H9 (cell line): ENCODE results near the gene SH3BGR. TPM values are rescaled to one million over a fixed set of nuclear protein-coding genes. Genes with fewer than 3 reads are reported as not detected.

Experiments
- DNase-seq: peaks from one replicate; pipeline ENCODE4 v3.0.0-alpha.2; 2017
- H2AFZ ChIP-seq: one replicate; pipeline ENCODE4 v1.6.1; 2013; ENCODE audit warnings: mild to moderate bottlenecking, low read length, control low read depth, moderate library complexity
- H2AK5ac ChIP-seq: 2 replicates; pipeline ENCODE4 v1.6.1; 2013; ENCODE audit warnings: low read length, control low read depth, mixed read lengths; ENCODE audit not compliant: insufficient read length
- H2BK120ac ChIP-seq: one replicate; pipeline ENCODE4 v1.6.1; 2013; ENCODE audit warnings: low read depth, mild to moderate bottlenecking, low read length, control low read depth, inconsistent platforms; ENCODE audit not compliant: poor library complexity, severe bottlenecking
- H2BK12ac ChIP-seq: 2 replicates; pipeline ENCODE4 v1.6.1; 2013; ENCODE audit warnings: low read length, control low read depth, mixed read lengths, low read depth; ENCODE audit not compliant: insufficient read length
- H2BK15ac ChIP-seq: 2 replicates; pipeline ENCODE4 v1.6.1; 2013; ENCODE audit warnings: low read depth, low read length, control low read depth
- H2BK20ac ChIP-seq: one replicate; pipeline ENCODE4 v1.6.1; 2013; ENCODE audit warnings: low read depth, mild to moderate bottlenecking, low read length, control low read depth, inconsistent platforms; ENCODE audit not compliant: poor library complexity, severe bottlenecking
- H2BK5ac ChIP-seq: 2 replicates; pipeline ENCODE4 v1.6.1; 2013; ENCODE audit warnings: low read length, control low read depth, mixed read lengths; ENCODE audit not compliant: insufficient read length
- H3K14ac ChIP-seq: 2 replicates; pipeline ENCODE4 v1.6.1; 2013; ENCODE audit warnings: low read length, control low read depth; ENCODE audit not compliant: insufficient read depth
- H3K18ac ChIP-seq: 2 replicates; pipeline ENCODE4 v1.6.1; 2013; ENCODE audit warnings: low read depth, mild to moderate bottlenecking, mixed read lengths, low read length, control low read depth; ENCODE audit not compliant: insufficient read length
- H3K23ac ChIP-seq: 2 replicates; pipeline ENCODE4 v1.6.1; 2013; ENCODE audit warnings: low read length, control low read depth, mixed read lengths, low read depth; ENCODE audit not compliant: insufficient read length
- H3K23me2 ChIP-seq: 2 replicates; pipeline ENCODE4 v1.6.1; 2013; ENCODE audit warnings: low read depth, mild to moderate bottlenecking, mixed read lengths, low read length, control low read depth; ENCODE audit not compliant: insufficient read length, poor library complexity, severe bottlenecking
- H3K27ac ChIP-seq: 2 replicates; pipeline ENCODE4 v1.5.1; 2013; ENCODE audit warnings: low read length, control low read depth, mixed read lengths, low read depth; ENCODE audit not compliant: insufficient read length
- H3K27me3 ChIP-seq: 2 replicates; pipeline ENCODE4 v1.6.1; 2013; ENCODE audit warnings: low read length, control low read depth, inconsistent platforms; ENCODE audit not compliant: insufficient read depth
- H3K4ac ChIP-seq: 2 replicates; pipeline ENCODE4 v1.6.1; 2013; ENCODE audit warnings: low read depth, mild to moderate bottlenecking, control low read depth, inconsistent platforms, low read length, moderate library complexity
- H3K4me1 ChIP-seq: 2 replicates; pipeline ENCODE4 v1.6.1; 2013; ENCODE audit warnings: low read length, control low read depth, inconsistent platforms; ENCODE audit not compliant: insufficient read depth
- H3K4me2 ChIP-seq: 2 replicates; pipeline ENCODE4 v1.6.1; 2013; ENCODE audit warnings: low read length, control low read depth, mixed read lengths; ENCODE audit not compliant: insufficient read length, insufficient read depth
- H3K56ac ChIP-seq: 2 replicates; pipeline ENCODE4 v1.6.1; 2013; ENCODE audit warnings: low read depth, mild to moderate bottlenecking, mixed read lengths, low read length, control low read depth; ENCODE audit not compliant: insufficient read length
- H3K79me1 ChIP-seq: 2 replicates; pipeline ENCODE4 v1.6.1; 2013; ENCODE audit warnings: low read depth, mild to moderate bottlenecking, moderate library complexity, low read length, control low read depth, inconsistent platforms; ENCODE audit not compliant: insufficient read depth, poor library complexity, severe bottlenecking
- H3K79me2 ChIP-seq: 2 replicates; pipeline ENCODE4 v1.6.1; 2013; ENCODE audit warnings: low read length, control low read depth, inconsistent platforms; ENCODE audit not compliant: insufficient read depth
- H3K9ac ChIP-seq: 2 replicates; pipeline ENCODE4 v1.6.1; 2013; ENCODE audit warnings: low read length, control low read depth, mixed read lengths; ENCODE audit not compliant: insufficient read length; ENCODE audit errors: extremely low read depth
- H3K9me3 ChIP-seq: one replicate; pipeline ENCODE4 v1.6.1; 2013; ENCODE audit warnings: low read depth, low read length, inconsistent platforms; ENCODE audit not compliant: control insufficient read depth
- H3T11ph ChIP-seq: one replicate; pipeline ENCODE4 v1.6.1; 2013; ENCODE audit warnings: mild to moderate bottlenecking, low read length, control low read depth, inconsistent platforms
- H4K20me1 ChIP-seq: one replicate; pipeline ENCODE4 v1.6.1; 2013; ENCODE audit not compliant: control insufficient read depth, insufficient read length, insufficient read depth
- H4K5ac ChIP-seq: 2 replicates; pipeline ENCODE4 v1.6.1; 2013; ENCODE audit warnings: low read depth, mild to moderate bottlenecking, mixed read lengths, low read length, control low read depth; ENCODE audit not compliant: insufficient read length
- H4K8ac ChIP-seq: replicated peaks from 2 replicates; pipeline ENCODE4 v1.6.1; 2013; ENCODE audit warnings: low read length, control low read depth, mixed read lengths, low read depth; ENCODE audit not compliant: insufficient read length
- H4K91ac ChIP-seq: 2 replicates; pipeline ENCODE4 v1.6.1; 2013; ENCODE audit warnings: low read depth, mild to moderate bottlenecking, moderate library complexity, mixed read lengths, low read length, control low read depth; ENCODE audit not compliant: insufficient read length
- H3K27ac Mint-ChIP-seq, 3 experiments: 2 replicates in 2 of 3; 3 replicates in 1 of 3; pipeline ENCODE4 v1.8.0; 2020 to 2021; ENCODE audit warnings: mixed read lengths in 3 of 3, mild to moderate bottlenecking in 1 of 3, moderate library complexity in 1 of 3
- H3K27me3 Mint-ChIP-seq: 2 replicates; pipeline ENCODE4 v1.8.0; 2021; ENCODE audit warnings: low read depth, mild to moderate bottlenecking, moderate library complexity, mixed read lengths
- H3K36me3 Mint-ChIP-seq, 3 experiments: 2 replicates in 2 of 3; 3 replicates in 1 of 3; pipeline ENCODE4 v1.8.0; 2020 to 2021; ENCODE audit warnings: low read depth in 3 of 3, mixed read lengths in 3 of 3; ENCODE audit not compliant: insufficient read depth in 1 of 3
- H3K4me1 Mint-ChIP-seq, 2 experiments: 2 replicates each; pipeline ENCODE4 v1.8.0; 2020; ENCODE audit warnings: mixed read lengths in 2 of 2
- H3K4me3 Mint-ChIP-seq, 2 experiments: 2 replicates in 1 of 2; 3 replicates in 1 of 2; pipeline ENCODE4 v1.8.0; 2020 to 2021; ENCODE audit warnings: mild to moderate bottlenecking in 2 of 2, mixed read lengths in 2 of 2, moderate library complexity in 1 of 2
- H3K9me3 Mint-ChIP-seq, 2 experiments: 2 replicates in 1 of 2; 3 replicates in 1 of 2; pipeline ENCODE4 v1.8.0; 2020; ENCODE audit warnings: mild to moderate bottlenecking in 2 of 2, mixed read lengths in 2 of 2, moderate library complexity in 1 of 2
- CTCF ChIP-seq: fragments of 200-600 bp; sonication (generic); conservative IDR thresholded peaks from 3 replicates; pipeline ENCODE4 v1.8.0; 2021; ENCODE audit warnings: antibody characterized with exemption, mild to moderate bottlenecking
- WGBS: extraction: QIAGEN DNeasy Blood & Tissue Kit; methylation state at CpG from one replicate; pipeline ENCODE4 v1.1.7; 2013; ENCODE audit warnings: missing lambda C conversion rate, low lambda C conversion rate, mixed read lengths; ENCODE audit not compliant: insufficient read length; ENCODE audit errors: extremely low coverage; 5-methylcytosine and 5-hydroxymethylcytosine counted together
- total RNA-seq: library from RNA; stranded (reverse); gene quantifications from 2 replicates; pipeline ENCODE4 v1.2.1, GENCODE V29; 2021

The SH3BGR gene
- total RNA-seq, 1 experiment from 2014 or later: 2.9 TPM

- peaks cover 20 to 47% (median 32%) of the 10 kb centered on the region in 3 experiments for H3K36me3 Mint-ChIP-seq
- TF ChIP-seq CTCF: no peak
- Histone ChIP-seq H4K5ac (no peak overlapping the region), H3T11ph (no peak overlapping the region), H2AK5ac (no peak overlapping the region), H3K23ac (no peak overlapping the region), H3K56ac (no peak overlapping the region), H3K4ac (no peak overlapping the region), H3K18ac (no peak overlapping the region), H2AFZ (no peak overlapping the region), H2BK15ac (no peak overlapping the region), H3K27me3 (no peaks in the 10 kb centered on the region), H4K91ac (no peak overlapping the region), H3K4me2 (no peak overlapping the region), H2BK20ac (no peak overlapping the region), H2BK120ac (no peak overlapping the region), H2BK12ac (no peak overlapping the region), H3K79me1 (no peaks in the 10 kb centered on the region), H3K9ac (no peak overlapping the region), H3K23me2 (no peaks in the 10 kb centered on the region), H3K14ac (no peak overlapping the region), H3K9me3 (peaks cover 13% of the 10 kb centered on the region), H2BK5ac (no peak overlapping the region), H4K20me1 (no peaks in the 10 kb centered on the region), H3K79me2 (no peaks in the 10 kb centered on the region), H3K27ac (no peak overlapping the region), H4K8ac (no peak overlapping the region), H3K4me1 (no peaks in the 10 kb centered on the region; the same call in 1 of the 2 replicates)
- WGBS: no CpG with 5 or more reads among the region's 1 CpG
- no peak for DNase-seq
- H3K27ac Mint-ChIP-seq: no peak overlapping the region
- H3K27me3 Mint-ChIP-seq: 0 out of 2 replicates have a peak, but pooled peaks cover under 1% of the 10 kb centered on the region
- no peak overlapping the region for H3K4me3 Mint-ChIP-seq
- H3K4me1 Mint-ChIP-seq: peaks cover 0 to 8% of the 10 kb centered on the region in 2 experiments; a peak in 2 of 4 replicates
- H3K9me3 Mint-ChIP-seq: peaks cover 33 to 41% of the 10 kb centered on the region in 2 experiments
Observed at GRCh38 chr21:39546522-39546921, 94.8 kb downstream of the SH3BGR start.
